Mesendoderm (in vitro differentiated cells): ENCODE measurements around the gene APOL1.

ENCODE experiments used
- DNase-seq: peaks from one replicate; pipeline ENCODE4 v3.0.0; 2013
- H2AK5ac ChIP-seq: 2 replicates; pipeline ENCODE4 v1.6.1; 2013; ENCODE audit warnings: low read length, inconsistent platforms
- H2BK120ac ChIP-seq: 2 replicates; pipeline ENCODE4 v1.6.1; 2013; ENCODE audit warnings: low read depth, mild to moderate bottlenecking, low read length, moderate library complexity, mixed read lengths
- H2BK15ac ChIP-seq: replicated peaks from 2 replicates; pipeline ENCODE4 v1.6.1; 2013; ENCODE audit warnings: low read depth, mild to moderate bottlenecking, moderate library complexity
- H2BK5ac ChIP-seq: 2 replicates; pipeline ENCODE4 v1.6.1; 2013; ENCODE audit warnings: low read length, inconsistent platforms
- H3K18ac ChIP-seq: 2 replicates; pipeline ENCODE4 v1.6.1; 2013; ENCODE audit warnings: mild to moderate bottlenecking, low read length, mixed read lengths
- H3K23ac ChIP-seq: one replicate; pipeline ENCODE4 v1.6.1; 2013; ENCODE audit warnings: low read length
- H3K27ac ChIP-seq: 2 replicates; pipeline ENCODE4 v1.5.1; 2013; ENCODE audit warnings: low read depth, mild to moderate bottlenecking, inconsistent platforms, low read length, moderate library complexity
- H3K27me3 ChIP-seq: 2 replicates; pipeline ENCODE4 v1.6.1; 2013; ENCODE audit warnings: low read length, control low read depth, mild to moderate bottlenecking, inconsistent platforms; ENCODE audit not compliant: insufficient read depth, poor library complexity
- H3K36me3 ChIP-seq: 2 replicates; pipeline ENCODE4 v1.6.1; 2013; ENCODE audit warnings: low read length, inconsistent platforms; ENCODE audit not compliant: control insufficient read depth, insufficient read depth
- H3K4ac ChIP-seq: one replicate; pipeline ENCODE4 v1.6.1; 2013; ENCODE audit warnings: low read depth, mild to moderate bottlenecking, low read length, moderate library complexity
- H3K4me1 ChIP-seq: 2 replicates; pipeline ENCODE4 v1.6.1; 2013; ENCODE audit warnings: low read depth, low read length, inconsistent platforms; ENCODE audit not compliant: control insufficient read depth
- H3K4me2 ChIP-seq: 2 replicates; pipeline ENCODE4 v1.6.1; 2013; ENCODE audit warnings: low read length
- H3K4me3 ChIP-seq: 2 replicates; pipeline ENCODE4 v1.5.1; 2013; ENCODE audit warnings: mild to moderate bottlenecking, low read length
- H3K56ac ChIP-seq: one replicate; pipeline ENCODE4 v1.6.1; 2013; ENCODE audit warnings: low read length
- H3K79me1 ChIP-seq: 2 replicates; pipeline ENCODE4 v1.6.1; 2013; ENCODE audit warnings: low read length, inconsistent platforms
- H3K79me2 ChIP-seq: 2 replicates; pipeline ENCODE4 v1.6.1; 2013; ENCODE audit warnings: mild to moderate bottlenecking, low read length; ENCODE audit not compliant: control insufficient read depth, insufficient read depth
- H3K9ac ChIP-seq: 2 replicates; pipeline ENCODE4 v1.6.1; 2013; ENCODE audit warnings: low read length, inconsistent platforms
- H4K5ac ChIP-seq: one replicate; pipeline ENCODE4 v1.6.1; 2013; ENCODE audit warnings: low read length
- H4K8ac ChIP-seq: one replicate; pipeline ENCODE4 v1.6.1; 2013; ENCODE audit warnings: low read depth, mild to moderate bottlenecking, control low read depth, low read length, moderate library complexity
- WGBS: extraction: QIAGEN DNeasy Blood & Tissue Kit; methylation state at CpG from one replicate; pipeline ENCODE4 v1.1.7; 2013; ENCODE audit warnings: low lambda C conversion rate, missing lambda C conversion rate; ENCODE audit not compliant: insufficient coverage; ENCODE audit errors: extremely low coverage; 5-methylcytosine and 5-hydroxymethylcytosine counted together

The APOL1 gene

DNA sequence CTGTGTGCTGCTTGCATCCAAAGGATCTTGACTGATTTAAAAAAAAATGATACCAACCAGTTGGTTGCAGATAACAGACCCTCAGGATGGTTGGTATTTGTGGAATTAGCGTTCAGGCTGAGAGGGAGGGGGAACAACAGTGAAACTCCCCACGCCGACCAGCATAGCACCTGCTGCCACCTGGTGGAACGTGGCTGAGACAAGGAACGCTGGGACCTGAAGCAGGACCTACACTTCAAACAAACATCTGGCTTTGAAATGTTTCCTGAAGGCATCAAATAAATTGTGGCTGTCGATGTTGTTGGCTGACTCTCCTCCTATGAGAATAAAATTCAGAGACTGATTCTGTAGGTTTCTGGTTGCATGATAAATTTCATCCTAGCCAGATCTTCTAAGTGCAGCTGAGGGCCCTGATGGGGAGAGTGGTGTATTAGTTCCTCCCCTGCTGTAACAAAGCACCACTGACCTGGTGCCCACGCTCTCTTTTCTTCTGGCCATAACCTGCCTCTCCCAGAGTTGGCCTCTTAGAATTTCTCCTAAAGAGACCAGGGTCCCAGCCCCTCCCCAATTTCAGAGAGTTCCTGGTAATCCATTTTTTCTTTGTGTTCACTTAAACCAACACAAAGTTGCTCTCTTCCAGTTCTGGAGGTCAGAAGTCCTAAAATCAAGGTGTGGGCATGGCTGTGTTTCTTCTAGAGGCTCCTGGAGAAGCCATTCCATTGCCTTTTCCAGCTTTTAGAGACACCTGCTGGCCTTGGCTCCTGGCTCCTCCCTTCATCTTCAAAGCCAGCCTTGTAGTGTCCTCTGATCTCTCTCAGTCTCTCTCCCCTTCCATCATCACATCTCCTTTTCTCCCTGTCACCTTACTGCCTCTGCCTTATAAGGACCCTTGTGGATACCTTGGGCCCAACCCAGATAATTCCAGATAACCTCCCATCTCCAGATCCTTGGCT, 30.9 kb upstream of the APOL1 start:
- DNase-seq = peak; percentile 77
- H3K79me2 ChIP-seq = no peaks in the 10 kb centered on the region
- H2BK15ac ChIP-seq = no peak overlapping the region
- no peak overlapping the region for H2AK5ac ChIP-seq
- no peaks in the 10 kb centered on the region for H3K36me3 ChIP-seq
- H2BK5ac ChIP-seq = no peak overlapping the region
- no peak overlapping the region for H3K4me3 ChIP-seq
- H3K23ac ChIP-seq = no peak overlapping the region
- H2BK120ac ChIP-seq = no peak overlapping the region
- H3K4ac ChIP-seq = no peak overlapping the region
- no peaks in the 10 kb centered on the region for H3K27me3 ChIP-seq
- no peaks in the 10 kb centered on the region for H3K4me1 ChIP-seq
- no peak overlapping the region for H4K5ac ChIP-seq
- no peaks in the 10 kb centered on the region for H3K79me1 ChIP-seq
- whole genome bisulfite sequencing = no CpG with 5 or more reads among the region's 7 CpGs
- no peak overlapping the region for H3K27ac ChIP-seq
- H4K8ac ChIP-seq = no peak overlapping the region
- H3K9ac ChIP-seq = no peak overlapping the region
- H3K56ac ChIP-seq = no peak overlapping the region
- H3K18ac ChIP-seq = no peak overlapping the region
- H3K4me2 ChIP-seq = no peak overlapping the region

DNA sequence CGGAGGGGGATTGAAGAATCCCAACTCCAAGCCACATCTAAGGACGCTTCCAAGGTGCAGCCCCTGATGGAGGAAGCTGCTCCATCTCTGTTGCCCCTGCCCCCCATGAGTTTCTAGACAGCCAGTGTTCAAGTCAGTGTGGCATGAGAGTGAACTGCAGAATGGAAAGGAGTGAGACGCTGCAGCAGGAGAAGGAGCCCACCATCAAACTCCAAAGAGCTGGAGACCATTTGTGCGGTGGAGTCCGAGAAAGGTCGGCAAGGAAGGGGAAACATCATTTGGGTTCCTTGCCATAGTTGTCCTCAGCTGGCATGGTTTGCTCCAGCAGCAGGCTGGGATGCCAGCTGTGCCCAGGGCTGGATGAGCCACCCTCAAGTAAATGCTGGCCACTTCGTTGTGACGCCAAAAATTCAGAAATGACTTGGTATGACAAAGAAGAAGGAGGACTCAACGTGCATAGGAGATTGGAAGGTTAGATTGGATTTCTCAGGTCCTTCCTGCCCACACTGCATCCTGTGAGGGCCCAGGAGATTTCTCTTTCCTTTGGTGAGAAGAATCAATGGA, 30.0 kb upstream of the APOL1 start:
- H3K4ac ChIP-seq = no peak overlapping the region
- H3K18ac ChIP-seq = no peak overlapping the region
- H2AK5ac ChIP-seq = no peak overlapping the region
- no CpG with 5 or more reads among the region's 9 CpGs for WGBS
- no peak overlapping the region for H4K5ac ChIP-seq
- H3K4me1 ChIP-seq = no peaks in the 10 kb centered on the region
- H3K36me3 ChIP-seq = no peaks in the 10 kb centered on the region
- H3K79me1 ChIP-seq = no peaks in the 10 kb centered on the region
- DNase-seq = no peak
- H2BK5ac ChIP-seq = no peak overlapping the region
- no peak overlapping the region for H3K27ac ChIP-seq
- H3K56ac ChIP-seq = no peak overlapping the region
- H3K9ac ChIP-seq = no peak overlapping the region
- H2BK15ac ChIP-seq = no peak overlapping the region
- H4K8ac ChIP-seq = no peak overlapping the region
- H3K79me2 ChIP-seq = no peaks in the 10 kb centered on the region
- H3K27me3 ChIP-seq = no peaks in the 10 kb centered on the region
- H2BK120ac ChIP-seq = no peak overlapping the region
- H3K4me2 ChIP-seq = no peak overlapping the region
- H3K23ac ChIP-seq = peak overlapping the region; percentile 30
- H3K4me3 ChIP-seq = no peak overlapping the region

DNA sequence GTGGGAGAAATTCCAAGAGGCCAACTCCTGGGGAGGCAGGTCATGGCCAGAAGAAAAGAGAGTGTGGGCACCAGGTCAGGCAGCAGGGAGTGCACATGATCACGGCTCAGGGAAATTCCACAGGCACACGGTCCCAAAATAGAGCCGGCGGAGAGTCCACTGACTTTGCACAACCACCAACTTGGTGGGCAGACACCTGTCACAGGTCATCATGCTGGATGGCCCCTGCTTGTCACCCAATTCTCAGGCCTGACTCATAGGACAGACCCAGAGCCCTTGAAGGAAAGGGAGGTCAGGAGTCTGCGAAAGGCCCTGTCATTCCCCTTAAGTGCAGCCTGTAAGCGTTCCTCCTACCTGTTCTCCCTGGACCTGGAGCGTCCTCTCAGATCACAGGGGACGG, 29.4 kb upstream of the APOL1 start:
- WGBS = no CpG with 5 or more reads among the region's 8 CpGs
- H4K8ac ChIP-seq = no peak overlapping the region
- H3K4me1 ChIP-seq = no peaks in the 10 kb centered on the region
- no peaks in the 10 kb centered on the region for H3K27me3 ChIP-seq
- no peak overlapping the region for H3K27ac ChIP-seq
- H3K4ac ChIP-seq = no peak overlapping the region
- H3K9ac ChIP-seq = no peak overlapping the region
- H2BK5ac ChIP-seq = no peak overlapping the region
- H3K79me2 ChIP-seq = no peaks in the 10 kb centered on the region
- no peak overlapping the region for H4K5ac ChIP-seq
- no peak overlapping the region for H3K56ac ChIP-seq
- H2BK120ac ChIP-seq = no peak overlapping the region
- DNase-seq = no peak
- no peak overlapping the region for H3K18ac ChIP-seq
- H3K4me3 ChIP-seq = no peak overlapping the region
- no peaks in the 10 kb centered on the region for H3K79me1 ChIP-seq
- no peaks in the 10 kb centered on the region for H3K36me3 ChIP-seq
- no peak overlapping the region for H3K23ac ChIP-seq
- no peak overlapping the region for H3K4me2 ChIP-seq
- H2AK5ac ChIP-seq = no peak overlapping the region
- H2BK15ac ChIP-seq = no peak overlapping the region

DNA sequence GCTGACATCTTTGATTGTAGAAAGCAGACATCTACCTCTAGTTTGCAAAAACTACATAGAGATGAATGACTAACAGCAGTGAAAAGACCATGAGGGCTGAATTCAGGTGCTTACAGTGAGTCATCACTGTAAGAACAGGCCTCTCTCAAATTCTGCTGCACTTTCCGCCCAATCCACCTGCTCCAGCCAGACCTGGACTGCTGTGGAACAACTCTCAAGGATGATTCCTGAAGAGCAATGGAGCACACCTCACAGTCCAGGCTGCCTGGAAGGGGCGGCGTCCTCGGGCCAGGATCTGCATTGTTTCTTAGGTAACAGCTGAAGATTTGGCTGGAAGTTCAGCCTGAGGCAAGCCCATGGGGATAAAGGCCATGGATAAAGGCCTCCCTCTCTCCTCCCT, 28.7 kb upstream of the APOL1 start:
- no peak for DNase-seq
- H3K79me1 ChIP-seq = no peaks in the 10 kb centered on the region
- WGBS = no CpG with 5 or more reads among the region's 4 CpGs

DNA sequence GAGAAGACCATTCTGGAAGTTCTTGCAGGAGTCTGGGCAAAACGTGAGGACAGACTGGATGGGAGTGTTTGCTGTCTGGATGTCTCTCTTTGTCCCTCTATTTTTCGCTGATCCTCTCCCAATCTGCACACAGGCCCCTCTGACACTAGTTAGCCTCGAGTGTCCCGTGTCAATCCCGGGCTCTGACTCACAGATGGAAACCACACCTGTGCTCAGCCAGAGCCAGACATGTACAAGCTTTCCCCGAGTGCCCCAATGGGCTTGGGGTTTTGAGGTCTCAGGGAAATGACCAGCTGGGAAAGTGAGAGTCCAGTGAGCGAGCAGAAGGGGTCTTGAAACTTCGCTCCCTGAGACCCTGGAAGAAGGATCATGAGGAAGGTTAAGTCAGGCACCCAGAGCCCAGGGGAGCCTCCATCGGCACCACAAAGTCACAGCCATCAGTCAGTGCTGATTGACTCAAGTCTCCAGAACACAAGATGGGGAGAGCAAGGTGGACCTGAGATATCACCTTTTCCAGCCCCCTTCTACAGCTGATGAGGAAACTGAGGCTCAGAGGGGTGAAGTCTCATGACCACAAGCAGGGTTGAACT, 27.5 kb upstream of the APOL1 start:
- Histone ChIP-seq H3K27ac (no peak overlapping the region), H3K23ac (no peak overlapping the region)
- no CpG with 5 or more reads among the region's 9 CpGs for WGBS

More for the DNA sequence above, 28.7 kb upstream of the APOL1 start:
- Histone ChIP-seq H2BK120ac (no peak overlapping the region), H3K56ac (no peak overlapping the region), H4K8ac (no peak overlapping the region), H3K18ac (no peak overlapping the region), H3K4me1 (peaks cover 4% of the 10 kb centered on the region), H2BK5ac (no peak overlapping the region), H2AK5ac (no peak overlapping the region), H3K9ac (no peak overlapping the region), H3K36me3 (no peaks in the 10 kb centered on the region), H3K27ac (no peak overlapping the region), H3K79me2 (no peaks in the 10 kb centered on the region), H3K23ac (no peak overlapping the region), H3K27me3 (no peaks in the 10 kb centered on the region), H3K4me3 (no peak overlapping the region), H2BK15ac (no peak overlapping the region), H3K4ac (no peak overlapping the region), H3K4me2 (no peak overlapping the region), H4K5ac (no peak overlapping the region)

More for the DNA sequence above, 27.5 kb upstream of the APOL1 start:
- H3K4ac ChIP-seq = no peak overlapping the region
- no peak for DNase-seq
- H3K79me1 ChIP-seq = no peaks in the 10 kb centered on the region
- H3K4me3 ChIP-seq = no peak overlapping the region
- H3K4me2 ChIP-seq = no peak overlapping the region
- no peak overlapping the region for H2AK5ac ChIP-seq
- H4K8ac ChIP-seq = no peak overlapping the region
- no peak overlapping the region for H2BK120ac ChIP-seq
- no peak overlapping the region for H3K18ac ChIP-seq
- H2BK5ac ChIP-seq = no peak overlapping the region
- H3K27me3 ChIP-seq = no peaks in the 10 kb centered on the region
- H4K5ac ChIP-seq = no peak overlapping the region
- no peak overlapping the region for H2BK15ac ChIP-seq
- H3K79me2 ChIP-seq = no peaks in the 10 kb centered on the region
- H3K36me3 ChIP-seq = no peaks in the 10 kb centered on the region
- no peak overlapping the region for H3K9ac ChIP-seq
- H3K56ac ChIP-seq = no peak overlapping the region
- H3K4me1 ChIP-seq = peaks cover 4% of the 10 kb centered on the region
